Body of pancreas (tissue), 4 donors: Measurements from ENCODE around the gene CAPZA1. TPM values are rescaled to one million over a fixed set of nuclear protein-coding genes. Genes with fewer than 3 reads are reported as not detected.

Experiments used
- ATAC-seq: fragments of 150-250 bp; one replicate; pipeline ENCODE4 v1.9.1; 2016
- DNase-seq, 4 donors: peaks; one replicate each; pipeline ENCODE4 v3.0.0-alpha.2; 2019
- H3K27ac ChIP-seq, 4 donors: fragments of 200-600 bp; sonication (generic); 1 replicate in 3 of 4; 2 replicates in 1 of 4; pipeline versions ENCODE4 v1.5.1 to v1.6.1; 2016 to 2019; ENCODE audit warnings: mild to moderate bottlenecking in 1 of 4, mixed read lengths in 1 of 4, moderate library complexity in 1 of 4
- H3K27me3 ChIP-seq, 2 donors: fragments of 200-600 bp; sonication (generic); one replicate each; pipeline ENCODE4 v1.6.0; 2016; ENCODE audit warnings: mild to moderate bottlenecking in 1 of 2
- H3K36me3 ChIP-seq, 2 donors: fragments of 200-600 bp; sonication (generic); replicated peaks in 1 of 2; 2 replicates each; pipeline ENCODE4 v1.5.1; 2016; ENCODE audit warnings: low read depth in 2 of 2; ENCODE audit not compliant: insufficient read depth in 1 of 2
- H3K4me1 ChIP-seq: fragments of 200-600 bp; sonication (generic); one replicate; pipeline ENCODE4 v1.6.0; 2016
- H3K4me3 ChIP-seq, 2 donors: fragments of 200-600 bp; sonication (generic); 1 replicate in 1 of 2; 2 replicates in 1 of 2; pipeline ENCODE4 v1.5.1; 2016 to 2019
- H3K9me3 ChIP-seq, 3 donors: fragments of 200-600 bp; sonication (generic); 1 replicate in 2 of 3; 2 replicates in 1 of 3; pipeline ENCODE4 v1.5.1; 2016
- POLR2A ChIP-seq, 3 donors: fragments of 450-650 bp; IDR thresholded peaks; one replicate each; pipeline ENCODE4 v1.6.1; 2016; ENCODE audit warnings: antibody characterized with exemption in 3 of 3, mild to moderate bottlenecking in 2 of 3
- WGBS, 2 donors: methylation state at CpG; one replicate each; pipeline ENCODE4 v1.1.5; 2017; 5-methylcytosine and 5-hydroxymethylcytosine counted together
- intact Hi-C: fragments of 100-400 bp; cut with DNase I; formaldehyde crosslinking; loops from one replicate; pipeline ENCODE4 v1.15.1; 2023
- total RNA-seq, 2 donors: library from RNA; depleted of rRNA; stranded (reverse); fragments of >200 nt; gene quantifications; one replicate each; pipeline ENCODE4 v1.1.0, GENCODE V29; 2016
- TF ChIP-seq, protein P1 (sequence below), 7 experiments: fragments of 450-650 bp in 4 of 7; fragments of 200-600 bp in 3 of 7; sonication (generic) in 3 of 7; IDR thresholded peaks; one replicate each; pipeline ENCODE4 v1.5.1; 2016 to 2019; ENCODE audit warnings: antibody characterized with exemption in 7 of 7

Gene CAPZA1
- total RNA-seq, 2 donors from 2014 or later: 56.0 to 66.9 TPM

DNA sequence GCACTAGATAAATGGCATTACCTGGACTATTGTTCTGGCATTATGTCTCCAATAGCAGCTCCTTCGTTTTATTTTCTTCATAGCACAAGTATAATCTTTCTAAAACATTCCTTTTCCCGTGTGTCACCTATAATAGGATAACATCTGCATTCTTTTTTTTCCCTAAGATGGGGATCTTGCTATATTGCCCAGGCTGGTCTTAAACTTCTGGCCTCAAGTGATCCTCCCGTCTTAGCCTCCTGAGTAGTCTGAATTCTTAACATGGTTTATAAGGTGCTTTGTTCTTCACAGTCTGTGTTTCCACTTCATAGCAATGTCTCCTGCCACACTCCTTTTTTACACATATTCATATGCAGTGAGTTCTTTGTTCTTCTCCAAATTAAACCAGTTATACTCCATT, 46.2 kb downstream of the CAPZA1 start:
- ATAC-seq: no peak
- no peak for TF ChIP-seq POLR2A (IDR thresholded peaks at IDR 0.05)
- TF ChIP-seq, protein P1, sequence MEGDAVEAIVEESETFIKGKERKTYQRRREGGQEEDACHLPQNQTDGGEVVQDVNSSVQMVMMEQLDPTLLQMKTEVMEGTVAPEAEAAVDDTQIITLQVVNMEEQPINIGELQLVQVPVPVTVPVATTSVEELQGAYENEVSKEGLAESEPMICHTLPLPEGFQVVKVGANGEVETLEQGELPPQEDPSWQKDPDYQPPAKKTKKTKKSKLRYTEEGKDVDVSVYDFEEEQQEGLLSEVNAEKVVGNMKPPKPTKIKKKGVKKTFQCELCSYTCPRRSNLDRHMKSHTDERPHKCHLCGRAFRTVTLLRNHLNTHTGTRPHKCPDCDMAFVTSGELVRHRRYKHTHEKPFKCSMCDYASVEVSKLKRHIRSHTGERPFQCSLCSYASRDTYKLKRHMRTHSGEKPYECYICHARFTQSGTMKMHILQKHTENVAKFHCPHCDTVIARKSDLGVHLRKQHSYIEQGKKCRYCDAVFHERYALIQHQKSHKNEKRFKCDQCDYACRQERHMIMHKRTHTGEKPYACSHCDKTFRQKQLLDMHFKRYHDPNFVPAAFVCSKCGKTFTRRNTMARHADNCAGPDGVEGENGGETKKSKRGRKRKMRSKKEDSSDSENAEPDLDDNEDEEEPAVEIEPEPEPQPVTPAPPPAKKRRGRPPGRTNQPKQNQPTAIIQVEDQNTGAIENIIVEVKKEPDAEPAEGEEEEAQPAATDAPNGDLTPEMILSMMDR (IDR thresholded peaks at IDR 0.05): no peak
- no peak for DNase-seq
- Histone ChIP-seq H3K36me3 (peaks cover 0 to 34% of the 10 kb centered on the region in 2 donors), H3K4me1 (no peaks in the 10 kb centered on the region), H3K27me3 (no peaks in the 10 kb centered on the region), H3K27ac (no peak overlapping the region), H3K4me3 (no peak overlapping the region), H3K9me3 (no peaks in the 10 kb centered on the region)
- WGBS, 2 donors: 89 to 90% methylated on average over 3 of the region's 3 CpGs
- intact Hi-C loops: no loop called here

- Histone ChIP-seq H3K27ac (no peak overlapping the region), H3K27me3 (no peaks in the 10 kb centered on the region), H3K4me1 (no peaks in the 10 kb centered on the region), H3K9me3 (no peaks in the 10 kb centered on the region), H3K4me3 (no peak overlapping the region), H3K36me3 (peaks cover 0 to 27% of the 10 kb centered on the region in 2 donors)
- DNase-seq (no peak), ATAC-seq (no peak)
- TF ChIP-seq POLR2A (IDR thresholded peaks at IDR 0.05): no peak
- TF ChIP-seq, protein P1 (IDR thresholded peaks at IDR 0.05): no peak
- WGBS, 2 donors: 89 to 92% methylated on average over 2 of the region's 2 CpGs
- intact Hi-C loops: no loop called here
Observed at GRCh38 chr1:112666946-112667345, 47.3 kb downstream of the CAPZA1 start.

GRCh38 chr1:112672009-112672408, 52.4 kb downstream of the CAPZA1 start:
- Histone ChIP-seq H3K27ac (no peak overlapping the region), H3K36me3 (peaks cover 0 to 6% of the 10 kb centered on the region in 2 donors), H3K4me3 (no peak overlapping the region), H3K27me3 (no peaks in the 10 kb centered on the region), H3K9me3 (no peaks in the 10 kb centered on the region), H3K4me1 (peaks cover 27% of the 10 kb centered on the region)
- no peak for ATAC-seq
- no peak for DNase-seq
- WGBS, 2 donors: 73 to 77% methylated on average over 2 of the region's 2 CpGs
- intact Hi-C loops: no loop called here
- TF ChIP-seq, protein P1 (IDR thresholded peaks at IDR 0.05): no peak
- TF ChIP-seq POLR2A (IDR thresholded peaks at IDR 0.05): no peak

- Histone ChIP-seq H3K9me3 (no peaks in the 10 kb centered on the region), H3K36me3 (peaks cover 0 to 6% of the 10 kb centered on the region in 2 donors), H3K4me3 (no peak overlapping the region), H3K27ac (no peak overlapping the region), H3K27me3 (no peaks in the 10 kb centered on the region), H3K4me1 (peaks cover 27% of the 10 kb centered on the region)
- no peak for DNase-seq
- intact Hi-C loops: no loop called here
- TF ChIP-seq POLR2A (IDR thresholded peaks at IDR 0.05): no peak
- TF ChIP-seq, protein P1 (IDR thresholded peaks at IDR 0.05): no peak
- ATAC-seq: no peak
- WGBS, 2 donors: 81 to 100% methylated on average over 1 of the region's 1 CpG
Observed at GRCh38 chr1:112672842-112673241, 53.2 kb downstream of the CAPZA1 start.
